ENCODE measurements around the gene CYBA. TPM values are rescaled to one million over a fixed set of nuclear protein-coding genes. Genes with fewer than 3 reads are reported as not detected.

The CYBA gene
- not detected in 2 replicates for total RNA-seq (2014; rRNA removed; shearing (Covaris generic))

GRCh38 chr16:88650749-88651275 is at the start of gene CYBA:
Gene CYBA (minus strand): TSS chr16:88651053. CDS start chr16:88651013, 40 bp downstream.
- DNase-seq (ENCODE audit: low read depth), result no peak

GRCh38 chr16:88700322-88700635 is 49.4 kb upstream of the CYBA start:
- no peak for DNase-seq (ENCODE audit: low read depth)

- DNase-seq (ENCODE audit: low read depth), result no peak
Measured at GRCh38 chr16:88699180-88699579, 48.3 kb upstream of the CYBA start.

GRCh38 chr16:88698646-88699045 is 47.8 kb upstream of the CYBA start:
- DNase-seq (ENCODE audit: low read depth), result no peak

- no peak for DNase-seq (ENCODE audit: low read depth)
Measured at GRCh38 chr16:88697831-88698615, 47.2 kb upstream of the CYBA start.

- no peak for DNase-seq (ENCODE audit: low read depth)
Measured at GRCh38 chr16:88697116-88697830, 46.4 kb upstream of the CYBA start.

- no peak for DNase-seq (ENCODE audit: low read depth)
Measured at GRCh38 chr16:88696441-88696840, 45.6 kb upstream of the CYBA start.

- DNase-seq (ENCODE audit: low read depth), result no peak
Measured at GRCh38 chr16:88695753-88696152, 44.9 kb upstream of the CYBA start.

- no peak for DNase-seq (ENCODE audit: low read depth)
Measured at GRCh38 chr16:88695218-88695617, 44.4 kb upstream of the CYBA start.

GRCh38 chr16:88694221-88695087 is 43.6 kb upstream of the CYBA start:
- no peak for DNase-seq (ENCODE audit: low read depth)

- DNase-seq (ENCODE audit: low read depth), result no peak
Measured at GRCh38 chr16:88693420-88694177, 42.7 kb upstream of the CYBA start.

GRCh38 chr16:88692861-88693260 is 42.0 kb upstream of the CYBA start:
- no peak for DNase-seq (ENCODE audit: low read depth)

GRCh38 chr16:88691924-88692560 is 41.2 kb upstream of the CYBA start:
- DNase-seq (ENCODE audit: low read depth), result no peak

- no peak for DNase-seq (ENCODE audit: low read depth)
Measured at GRCh38 chr16:88691129-88691813, 40.4 kb upstream of the CYBA start.

GRCh38 chr16:88690341-88691128 is 39.7 kb upstream of the CYBA start:
- no peak for DNase-seq (ENCODE audit: low read depth)

- no peak for DNase-seq (ENCODE audit: low read depth)
Measured at GRCh38 chr16:88688013-88688778, 37.3 kb upstream of the CYBA start.

GRCh38 chr16:88687676-88688012 is 36.8 kb upstream of the CYBA start:
- no peak for DNase-seq (ENCODE audit: low read depth)

GRCh38 chr16:88687254-88687576 is 36.4 kb upstream of the CYBA start:
- DNase-seq (ENCODE audit: low read depth), result no peak

Measured in M059J (cell line).